Aorta (tissue), 5 donors: Measurements from ENCODE around the gene PPP1R16B. TPM values are rescaled to one million over a fixed set of nuclear protein-coding genes. Genes with fewer than 3 reads are reported as not detected.

Source experiments
- ATAC-seq: fragments of 200-7000 bp; cut with Tn5 transposase; one replicate; pipeline ENCODE4 v1.9.1; 2022; ENCODE audit warnings: moderate library complexity; ENCODE audit not compliant: low FRiP score
- DNase-seq, 2 donors: peaks; one replicate each; pipeline ENCODE4 v3.0.0-alpha.2; 2020
- H3K27ac ChIP-seq, 2 donors: one replicate each; pipeline ENCODE4 v1.5.1; 2013; ENCODE audit warnings: low read length in 2 of 2, mild to moderate bottlenecking in 2 of 2, moderate library complexity in 2 of 2, control low read depth in 1 of 2, inconsistent platforms in 1 of 2, low read depth in 1 of 2
- H3K27me3 ChIP-seq, 2 donors: one replicate each; pipeline ENCODE4 v1.6.1; 2013; ENCODE audit warnings: control low read depth in 1 of 2, low read length in 1 of 2, mild to moderate bottlenecking in 1 of 2, moderate library complexity in 1 of 2; ENCODE audit not compliant: insufficient read depth in 2 of 2, control insufficient read depth in 1 of 2
- H3K36me3 ChIP-seq, 2 donors: one replicate each; pipeline ENCODE4 v1.6.1; 2013; ENCODE audit warnings: control low read depth in 1 of 2, low read length in 1 of 2, mild to moderate bottlenecking in 1 of 2; ENCODE audit not compliant: insufficient read depth in 2 of 2, control insufficient read depth in 1 of 2
- H3K4me1 ChIP-seq, 2 donors: one replicate each; pipeline ENCODE4 v1.6.1; 2013; ENCODE audit warnings: low read length in 2 of 2, control low read depth in 1 of 2, mild to moderate bottlenecking in 1 of 2, moderate library complexity in 1 of 2; ENCODE audit not compliant: insufficient read depth in 2 of 2, control insufficient read depth in 1 of 2
- H3K4me3 ChIP-seq, 2 donors: one replicate each; pipeline ENCODE4 v1.5.1; 2013; ENCODE audit warnings: low read length in 2 of 2, control low read depth in 1 of 2, mild to moderate bottlenecking in 1 of 2
- H3K9me3 ChIP-seq: one replicate; pipeline ENCODE4 v1.6.1; 2013; ENCODE audit warnings: mild to moderate bottlenecking, low read length; ENCODE audit not compliant: control insufficient read depth
- WGBS, 2 donors: extraction: QIAGEN DNeasy Blood & Tissue Kit; methylation state at CpG; one replicate each; pipeline ENCODE4 v1.1.7; 2013; 5-methylcytosine and 5-hydroxymethylcytosine counted together
- intact Hi-C, 2 donors: fragments of 100-400 bp; cut with DNase I; formaldehyde crosslinking; loops; one replicate each; pipeline versions ENCODE4 v1.14.2 to v1.15.0; 2022
- polyA plus RNA-seq, 2 donors: library from polyadenylated mRNA; stranded (reverse); fragments of 200-250 nt; gene quantifications; one replicate each; pipeline ENCODE4 v1.2.3, GENCODE V29; 2013
- total RNA-seq, 2 donors: library from RNA; stranded (reverse); fragmentation: NEBNext Ultra II Directional; extraction: Animal tissue kit (Norgen Biotek cat#: 25700); gene quantifications; one replicate each; pipeline ENCODE4 v1.2.1, GENCODE V29; 2021
- donor health status: healthy with polysubstance abuse.
- donor health status: Bipolar disorder and iron deficiency.
- donor health status: DM: no; HTN: no; CAD: no.
- donor health status: DM: no; HTN: no; CAD: no.
- donor health status: DM: yes; HTN: yes; CAD: no.

Gene PPP1R16B
- total and polyA plus RNA-seq, 4 donors = 0.97 to 17.6 (median 7.3) TPM

GRCh38 chr20:38769376-38770295, 35.9 kb upstream of the PPP1R16B start:
- peaks cover 2 to 7% of the 10 kb centered on the region in 2 donors for H3K4me1 ChIP-seq
- no peak overlapping the region for H3K27ac ChIP-seq
- DNase-seq (no peak), ATAC-seq (no peak)
- H3K27me3 ChIP-seq = no peaks in the 10 kb centered on the region
- 91 to 94% methylated on average over 13 of the region's 13 CpGs for WGBS, 2 donors
- peaks cover 3 to 7% of the 10 kb centered on the region in 2 donors for H3K36me3 ChIP-seq
- intact Hi-C loops = no loop called here
- H3K9me3 ChIP-seq = no peaks in the 10 kb centered on the region
- H3K4me3 ChIP-seq = no peak overlapping the region

GRCh38 chr20:38770546-38770945, 35.0 kb upstream of the PPP1R16B start:
- WGBS, 2 donors = 86% methylated on average over 3 of the region's 3 CpGs
- DNase-seq = no peak
- no peak overlapping the region for H3K4me3 ChIP-seq
- H3K4me1 ChIP-seq = peaks cover 0 to 6% of the 10 kb centered on the region in 2 donors
- intact Hi-C loops = no loop called here
- no peak overlapping the region for H3K27ac ChIP-seq
- ATAC-seq = no peak
- peaks cover 5 to 7% of the 10 kb centered on the region in 2 donors for H3K36me3 ChIP-seq
- no peaks in the 10 kb centered on the region for H3K27me3 ChIP-seq
- no peaks in the 10 kb centered on the region for H3K9me3 ChIP-seq

GRCh38 chr20:38770970-38771369, 34.5 kb upstream of the PPP1R16B start:
- ATAC-seq (no peak), DNase-seq (no peak)
- H3K4me3 ChIP-seq = no peak overlapping the region
- H3K9me3 ChIP-seq = no peaks in the 10 kb centered on the region
- intact Hi-C loops = no loop called here
- no peaks in the 10 kb centered on the region for H3K27me3 ChIP-seq
- peaks cover 5 to 7% of the 10 kb centered on the region in 2 donors for H3K36me3 ChIP-seq
- WGBS, 2 donors = 83 to 93% methylated on average over 7 of the region's 7 CpGs
- no peak overlapping the region for H3K27ac ChIP-seq
- peaks cover 0 to 4% of the 10 kb centered on the region in 2 donors for H3K4me1 ChIP-seq

- H3K27me3 ChIP-seq = no peaks in the 10 kb centered on the region
- H3K4me3 ChIP-seq = no peak overlapping the region
- intact Hi-C loops = no loop called here
- peak overlapping the region in 1 of 2 donors; percentile 21 for H3K27ac ChIP-seq
- 90 to 94% methylated on average over 7 of the region's 7 CpGs for WGBS, 2 donors
- ATAC-seq (no peak), DNase-seq (no peak)
- no peaks in the 10 kb centered on the region for H3K9me3 ChIP-seq
- no peaks in the 10 kb centered on the region for H3K4me1 ChIP-seq
- H3K36me3 ChIP-seq = peaks cover 5 to 7% of the 10 kb centered on the region in 2 donors
Observed at GRCh38 chr20:38771621-38772020, 33.9 kb upstream of the PPP1R16B start.

- H3K36me3 ChIP-seq = peaks cover 5 to 7% of the 10 kb centered on the region in 2 donors
- no peaks in the 10 kb centered on the region for H3K9me3 ChIP-seq
- intact Hi-C loops = no loop called here
- no peaks in the 10 kb centered on the region for H3K4me1 ChIP-seq
- H3K27ac ChIP-seq = no peak overlapping the region
- no peaks in the 10 kb centered on the region for H3K27me3 ChIP-seq
- ATAC-seq (no peak), DNase-seq (no peak)
- 60 to 99% methylated on average over 2 of the region's 2 CpGs for WGBS, 2 donors
- H3K4me3 ChIP-seq = no peak overlapping the region
Observed at GRCh38 chr20:38774167-38774566, 31.3 kb upstream of the PPP1R16B start.

- DNase-seq (no peak), ATAC-seq (no peak)
- no peaks in the 10 kb centered on the region for H3K4me1 ChIP-seq
- intact Hi-C loops = no loop called here
- 97 to 98% methylated on average over 11 of the region's 11 CpGs for WGBS, 2 donors
- no peaks in the 10 kb centered on the region for H3K27me3 ChIP-seq
- H3K27ac ChIP-seq = no peak overlapping the region
- H3K36me3 ChIP-seq = peaks cover 5 to 7% of the 10 kb centered on the region in 2 donors
- no peaks in the 10 kb centered on the region for H3K9me3 ChIP-seq
- no peak overlapping the region for H3K4me3 ChIP-seq
Observed at GRCh38 chr20:38776363-38776762, 29.1 kb upstream of the PPP1R16B start.

GRCh38 chr20:38779247-38780097, 26.0 kb upstream of the PPP1R16B start:
- no peak for ATAC-seq
- H3K27me3 ChIP-seq = no peaks in the 10 kb centered on the region
- peaks cover 0 to 2% of the 10 kb centered on the region in 2 donors for H3K36me3 ChIP-seq

GRCh38 chr20:38782275-38782674, 23.2 kb upstream of the PPP1R16B start:
- Histone ChIP-seq H3K4me3 (no peak overlapping the region), H3K27me3 (no peaks in the 10 kb centered on the region), H3K4me1 (no peaks in the 10 kb centered on the region), H3K9me3 (no peaks in the 10 kb centered on the region), H3K36me3 (no peaks in the 10 kb centered on the region), H3K27ac (no peak overlapping the region)
- DNase-seq (no peak), ATAC-seq (no peak)
- 66 to 72% methylated on average over 3 of the region's 3 CpGs for WGBS, 2 donors
- intact Hi-C loops = loop anchor here in 1 of 2 donors (10.0 kb wide), 1 partner anchor 137 kb away; no protein-coding TSS in a partner anchor

More at GRCh38 chr20:38779247-38780097, 26.0 kb upstream of the PPP1R16B start:
- Histone ChIP-seq H3K4me1 (no peaks in the 10 kb centered on the region), H3K4me3 (no peak overlapping the region), H3K27ac (no peak overlapping the region), H3K9me3 (no peaks in the 10 kb centered on the region)
- intact Hi-C loops = loop anchor here in 1 of 2 donors (10.0 kb wide), 1 partner anchor 135 kb away; no protein-coding TSS in a partner anchor
- 50 to 58% methylated on average over 19 of the region's 19 CpGs for WGBS, 2 donors
- no peak for DNase-seq
